ENCODE data around the gene FAM53B.

The FAM53B gene

GRCh38 chr10:124632064-124632531 is 112.1 kb downstream of the FAM53B start:
- no peak for DNase-seq (ENCODE audit: low read depth in 2 of 2, low spot score in 1 of 2)

DNA sequence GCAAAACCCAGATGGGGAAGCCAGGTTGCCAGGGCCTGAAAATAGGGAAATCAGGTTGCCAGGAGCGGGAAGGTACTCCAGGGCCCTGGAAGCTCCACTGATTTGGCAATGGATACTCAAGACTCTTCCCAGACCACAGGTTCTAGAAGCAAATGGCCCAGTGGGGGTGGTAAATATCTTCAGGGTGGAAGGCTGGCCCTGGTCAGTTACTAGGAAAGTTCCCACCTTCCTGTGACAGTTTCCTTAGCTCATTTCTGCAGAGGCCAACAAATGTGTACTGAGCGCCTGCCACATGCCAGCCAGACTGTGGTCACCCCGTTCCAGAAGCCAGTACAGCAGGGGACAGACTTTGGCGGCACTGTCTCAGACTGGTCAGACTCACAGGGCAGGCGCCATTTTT is 113.6 kb downstream of the FAM53B start:
- no peak for DNase-seq (ENCODE audit: low read depth in 2 of 2, low spot score in 1 of 2)

DNA sequence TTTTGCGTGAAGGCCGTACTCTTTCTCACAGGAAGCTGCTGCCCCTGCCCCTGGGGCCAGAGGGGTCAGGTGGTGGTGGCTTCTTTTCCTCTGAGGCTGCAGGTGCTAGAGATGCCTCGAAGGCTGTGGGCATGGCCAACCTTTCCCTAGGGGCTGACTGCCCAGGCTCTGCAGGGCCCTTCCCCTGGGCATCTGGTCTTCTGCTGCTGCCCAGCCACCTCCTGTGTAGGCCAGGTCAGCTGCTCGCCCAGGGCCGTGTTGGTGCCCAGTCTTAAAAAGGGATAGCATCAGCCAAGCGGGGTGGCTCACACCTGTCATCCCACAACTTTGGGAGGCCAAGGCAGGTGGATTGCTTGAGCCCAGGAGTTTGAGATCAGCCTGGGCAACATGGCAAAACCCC is 114.3 kb downstream of the FAM53B start:
- no peak for DNase-seq (ENCODE audit: low read depth in 2 of 2, low spot score in 1 of 2)

DNA sequence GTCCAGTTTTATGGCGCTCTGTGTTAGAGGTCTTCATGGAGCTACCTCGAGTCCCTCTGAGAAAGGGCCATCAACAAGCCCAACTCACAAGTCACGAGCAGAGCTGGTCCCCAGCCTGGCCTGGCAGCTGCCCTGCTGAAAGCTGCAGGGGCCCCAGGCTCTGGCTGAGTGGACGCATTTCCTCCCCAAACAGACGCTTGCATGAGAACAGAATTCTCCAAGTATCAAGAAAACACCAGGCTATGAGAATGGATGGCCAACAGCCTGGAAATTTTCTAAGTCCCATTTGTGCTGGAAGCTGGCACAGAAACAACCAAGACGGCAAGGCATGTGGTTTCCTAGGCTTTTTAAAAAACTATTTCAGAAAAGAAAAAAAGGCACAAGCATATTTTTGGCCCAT is 114.8 kb downstream of the FAM53B start:
- no peak for DNase-seq (ENCODE audit: low read depth in 2 of 2, low spot score in 1 of 2)

- no peak for DNase-seq (ENCODE audit: low read depth in 2 of 2, low spot score in 1 of 2)
These were observed 115.5 kb downstream of the FAM53B start for GRCh38 chr10:124628676-124629021.

DNA sequence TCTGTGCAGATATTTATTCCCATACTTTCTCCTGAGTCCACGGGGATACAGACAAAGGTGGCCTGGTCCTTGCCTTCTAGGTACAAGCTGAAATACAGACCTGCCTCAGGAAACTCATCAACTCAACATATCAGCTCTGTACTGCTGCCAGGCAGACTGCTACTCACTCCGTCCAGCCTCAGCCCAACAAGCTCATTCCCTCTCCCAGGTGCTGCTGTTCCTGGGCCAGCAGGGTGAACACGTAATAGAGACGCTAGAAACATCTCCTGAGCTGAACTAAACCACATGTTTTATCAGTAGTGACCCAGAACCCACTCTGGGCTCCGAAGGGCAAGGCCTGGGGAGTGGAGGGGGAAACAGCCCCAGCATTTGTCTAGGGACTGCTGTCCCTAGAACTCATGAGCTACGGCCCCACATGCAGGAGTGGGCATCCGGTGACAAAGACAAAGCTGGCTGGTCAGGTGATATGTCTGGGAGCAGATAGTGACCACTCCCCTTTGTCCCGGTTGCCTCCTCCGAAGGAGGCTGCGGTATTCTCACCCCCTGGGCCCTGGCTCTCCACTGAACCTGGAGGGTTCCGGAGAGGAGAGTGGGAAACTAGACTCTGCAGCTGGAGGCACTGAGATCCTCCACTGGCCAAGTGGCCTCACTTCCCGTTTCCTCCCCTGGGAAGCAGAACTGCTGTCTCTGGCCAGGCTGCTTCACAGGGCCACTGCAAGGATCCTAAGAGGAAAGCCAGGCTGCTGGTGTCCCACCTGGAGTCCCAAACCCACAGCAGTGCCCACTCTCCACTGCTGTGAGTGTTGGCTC is 116.1 kb downstream of the FAM53B start:
- DNase-seq (ENCODE audit: low read depth in 2 of 2, low spot score in 1 of 2): no peak

- DNase-seq (ENCODE audit: low read depth in 2 of 2, low spot score in 1 of 2): no peak
These were observed 117.3 kb downstream of the FAM53B start for GRCh38 chr10:124626759-124627380.

- no peak for DNase-seq (ENCODE audit: low read depth in 2 of 2, low spot score in 1 of 2)
These were observed 118.3 kb downstream of the FAM53B start for GRCh38 chr10:124625831-124626238.

DNA sequence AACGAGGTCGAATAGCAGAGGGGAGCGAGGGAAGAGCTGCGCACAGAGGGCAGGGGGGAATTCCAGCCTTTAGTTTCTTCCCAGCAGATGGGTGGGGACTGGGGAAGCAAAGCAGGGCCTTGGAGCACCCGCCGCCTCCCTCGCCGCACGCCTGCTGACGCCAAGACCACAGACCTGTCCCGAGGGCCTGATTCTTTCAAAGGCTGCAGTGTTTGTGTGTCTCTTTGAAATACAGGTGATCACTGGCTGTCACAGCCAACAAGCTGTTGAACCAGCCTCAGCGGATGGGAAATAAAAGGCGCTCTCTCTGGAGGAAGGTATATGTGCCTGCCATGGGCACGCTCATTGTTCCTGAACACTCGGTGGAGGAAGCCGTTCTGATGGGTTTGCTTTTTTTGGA is 119.3 kb downstream of the FAM53B start:
- no peak for DNase-seq (ENCODE audit: low read depth in 2 of 2, low spot score in 1 of 2)

- DNase-seq (ENCODE audit: low read depth in 2 of 2, low spot score in 1 of 2): no peak
These were observed 119.7 kb downstream of the FAM53B start for GRCh38 chr10:124624466-124624865.

- DNase-seq (ENCODE audit: low read depth in 2 of 2, low spot score in 1 of 2): no peak
These were observed 120.2 kb downstream of the FAM53B start for GRCh38 chr10:124624006-124624405.

DNA sequence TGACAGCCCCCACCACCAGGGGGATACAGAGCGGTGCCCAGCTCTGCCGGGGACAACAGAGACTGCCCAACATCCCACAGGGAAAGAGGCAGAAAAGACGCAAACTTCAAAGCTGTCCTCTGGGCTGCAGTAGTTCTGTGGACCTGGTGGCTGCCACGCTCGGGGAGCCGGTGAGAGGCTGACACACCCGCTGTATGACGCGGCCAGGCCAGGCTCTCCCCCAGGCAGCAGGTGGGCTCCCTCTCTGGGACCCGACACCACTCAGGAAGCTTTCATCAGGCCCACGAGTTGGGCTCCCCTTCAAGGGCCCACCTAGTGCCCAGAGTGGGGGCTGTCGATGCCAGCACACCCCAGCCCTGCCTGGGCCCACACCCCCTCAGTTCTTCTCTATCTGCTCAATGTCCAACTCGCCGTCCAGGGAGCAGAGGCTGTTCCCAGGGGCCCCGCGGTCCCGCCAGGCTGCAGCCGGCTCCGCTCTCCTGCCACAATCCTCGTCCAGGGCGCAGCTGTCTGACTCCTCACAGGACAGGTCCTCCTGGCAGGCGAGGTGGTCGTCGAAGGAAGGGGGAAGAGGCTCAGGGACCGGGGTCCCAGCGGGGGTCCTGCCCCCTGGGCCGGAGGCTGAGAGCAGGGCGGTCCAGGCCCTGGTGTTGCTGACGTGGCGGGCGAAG is 121.2 kb downstream of the FAM53B start:
- DNase-seq (ENCODE audit: low read depth in 2 of 2, low spot score in 1 of 2): no peak

DNA sequence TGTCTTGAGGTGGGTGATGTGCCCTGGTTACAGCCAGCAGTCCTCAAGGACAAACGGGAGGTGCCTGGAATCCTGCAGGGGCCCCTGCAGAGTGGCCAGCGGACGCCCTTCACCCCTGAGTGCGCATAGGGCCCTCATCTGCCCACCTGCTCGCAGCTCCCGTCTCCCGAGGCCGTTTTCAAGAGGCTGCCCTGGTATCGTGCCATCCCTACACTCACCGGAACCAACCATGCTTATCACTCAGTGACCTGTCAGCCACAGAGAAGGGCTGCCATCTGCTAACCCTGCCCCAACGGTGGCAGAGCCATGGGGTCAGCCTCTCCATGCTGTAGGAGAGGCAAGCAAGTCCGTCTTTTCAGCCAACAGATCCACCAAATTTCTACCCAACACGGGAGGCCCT is 122.0 kb downstream of the FAM53B start:
- no peak for DNase-seq (ENCODE audit: low read depth in 2 of 2, low spot score in 1 of 2)

DNA sequence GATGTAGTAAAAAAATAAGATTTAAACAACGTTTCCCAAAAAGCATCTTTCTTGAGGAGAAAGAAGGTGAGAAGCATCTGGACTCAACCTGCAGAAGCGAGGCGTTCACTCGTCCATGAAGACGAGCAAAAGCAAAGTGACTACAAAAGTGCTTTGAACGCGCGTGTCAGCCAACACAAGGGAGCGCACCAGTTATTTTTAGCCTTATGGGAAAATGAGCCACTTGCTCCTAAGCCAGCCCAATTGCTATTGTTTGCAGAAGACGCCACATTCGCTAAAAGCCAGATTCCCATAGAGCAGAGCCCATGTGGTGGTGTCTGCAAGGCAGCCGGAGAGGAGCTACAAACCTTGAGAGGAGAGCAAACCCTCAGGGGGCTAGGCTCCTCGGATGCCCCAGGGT is 122.5 kb downstream of the FAM53B start:
- no peak for DNase-seq (ENCODE audit: low read depth in 2 of 2, low spot score in 1 of 2)

- no peak for DNase-seq (ENCODE audit: low read depth in 2 of 2, low spot score in 1 of 2)
These were observed 124.2 kb downstream of the FAM53B start for GRCh38 chr10:124619802-124620490.

GRCh38 chr10:124619195-124619594 is 125.0 kb downstream of the FAM53B start:
- no peak for DNase-seq (ENCODE audit: low read depth in 2 of 2, low spot score in 1 of 2)

DNA sequence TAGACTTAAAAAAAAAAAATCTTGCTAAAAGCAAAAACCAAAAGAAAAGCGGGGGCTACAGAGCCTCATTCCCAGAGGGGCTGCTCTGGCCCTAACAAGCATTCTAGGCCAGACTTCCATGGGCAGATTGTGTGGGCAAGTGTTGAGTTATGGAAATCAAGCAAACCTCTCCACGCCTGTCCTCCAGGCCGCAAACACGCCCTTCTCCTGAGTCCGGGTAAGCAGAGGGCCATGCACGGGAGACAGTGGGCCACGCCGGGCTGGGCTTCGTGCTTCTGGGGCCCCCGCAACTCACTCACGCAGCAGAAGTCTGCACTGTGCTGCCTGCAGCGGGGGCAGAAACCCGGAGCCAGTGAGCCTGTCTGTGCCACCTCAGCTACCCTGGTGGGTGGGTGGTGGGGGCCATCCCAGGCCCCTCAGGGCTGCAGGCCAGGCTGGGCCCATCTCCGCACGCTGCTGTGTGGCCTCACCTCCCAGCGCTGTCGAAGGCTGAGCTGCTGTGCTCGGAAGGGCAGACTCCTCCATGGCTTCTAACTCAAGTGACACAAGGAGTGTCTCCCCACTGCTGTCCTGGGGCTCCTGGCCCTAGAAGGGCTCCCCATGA is 125.6 kb downstream of the FAM53B start:
- no peak for DNase-seq (ENCODE audit: low read depth in 2 of 2, low spot score in 1 of 2)

- no peak for DNase-seq (ENCODE audit: low read depth in 2 of 2, low spot score in 1 of 2)
These were observed 127.4 kb downstream of the FAM53B start for GRCh38 chr10:124616836-124617130.

- DNase-seq (ENCODE audit: low read depth in 2 of 2, low spot score in 1 of 2): no peak
These were observed 127.9 kb downstream of the FAM53B start for GRCh38 chr10:124616040-124616835.

GRCh38 chr10:124615259-124615658 is 128.9 kb downstream of the FAM53B start:
- no peak for DNase-seq (ENCODE audit: low read depth in 2 of 2, low spot score in 1 of 2)

All from stimulated activated CD8-positive, alpha-beta memory T cell treated with anti-CD3 and anti-CD28 coated beads, Interleukin-4, amount 100 ng/mL, for 1 hour (primary cell).